Fibroblast of lung (primary cell): Measurements from ENCODE around the gene TTC23. TPM values are rescaled to one million over a fixed set of nuclear protein-coding genes. Genes with fewer than 3 reads are reported as not detected.

Experiments used
- DNase-seq, 2 donors: peaks; one replicate each; pipeline versions ENCODE4 v3.0.0 to v3.0.0-alpha.2; 2010; ENCODE audit warnings: low read depth in 2 of 2
- H2AFZ ChIP-seq: 2 replicates; pipeline ENCODE4 v1.5.1; 2012; ENCODE audit warnings: low read length, control low read depth, inconsistent platforms
- H3K27ac ChIP-seq: 2 replicates; pipeline ENCODE4 v1.5.1; 2011; ENCODE audit warnings: low read length, control low read depth; ENCODE audit not compliant: insufficient read depth
- H3K27me3 ChIP-seq: 2 replicates; pipeline ENCODE4 v1.5.1; 2011; ENCODE audit warnings: mild to moderate bottlenecking, low read length; ENCODE audit not compliant: control insufficient read depth, insufficient read depth
- H3K36me3 ChIP-seq: 2 replicates; pipeline ENCODE4 v1.5.1; 2011; ENCODE audit warnings: low read length; ENCODE audit not compliant: control insufficient read depth, insufficient read depth
- H3K4me1 ChIP-seq: 2 replicates; pipeline ENCODE4 v1.5.1; 2011; ENCODE audit warnings: low read length; ENCODE audit not compliant: control insufficient read depth, insufficient read depth; ENCODE audit errors: extremely low read depth
- H3K4me2 ChIP-seq: 2 replicates; pipeline ENCODE4 v1.5.1; 2011; ENCODE audit warnings: low read length, control low read depth; ENCODE audit not compliant: insufficient read depth; ENCODE audit errors: extremely low read depth
- H3K4me3 ChIP-seq, 4 experiments: fragments of 200-600 bp in 1 of 4; sonication (generic) in 1 of 4; replicated peaks in 1 of 4; 2 replicates each; pipeline ENCODE4 v1.5.1; 2011 to 2016; ENCODE audit warnings: low read length in 4 of 4, low read depth in 3 of 4, mild to moderate bottlenecking in 3 of 4, control low read depth in 2 of 4, inconsistent platforms in 1 of 4, mixed read lengths in 1 of 4; ENCODE audit not compliant: insufficient read depth in 1 of 4; ENCODE audit errors: control extremely low read depth in 1 of 4
- H3K79me2 ChIP-seq: 2 replicates; pipeline ENCODE4 v1.5.1; 2012; ENCODE audit warnings: mild to moderate bottlenecking, low read length, inconsistent platforms; ENCODE audit not compliant: control insufficient read depth, insufficient read depth
- H3K9ac ChIP-seq: 2 replicates; pipeline ENCODE4 v1.5.1; 2011; ENCODE audit warnings: mild to moderate bottlenecking, low read length, control low read depth; ENCODE audit not compliant: insufficient read depth
- H3K9me3 ChIP-seq: 2 replicates; pipeline ENCODE4 v1.5.1; 2012; ENCODE audit warnings: low read depth, low read length; ENCODE audit not compliant: control insufficient read depth, insufficient read depth
- H4K20me1 ChIP-seq: 2 replicates; pipeline ENCODE4 v1.5.1; 2011; ENCODE audit warnings: low read length; ENCODE audit not compliant: control insufficient read depth, insufficient read depth; ENCODE audit errors: extremely low read depth
- EZH2 ChIP-seq: IDR thresholded peaks from 2 replicates; pipeline ENCODE4 v1.5.1; 2012; ENCODE audit warnings: low read length, control low read depth, mild to moderate bottlenecking; ENCODE audit errors: missing control alignments
- polyA plus RNA-seq, 2 donors: library from polyadenylated mRNA; depleted of rRNA in 1 of 2; stranded (reverse) in 1 of 2; unstranded in 1 of 2; fragments of >200 nt; gene quantifications; 2 replicates each; pipeline ENCODE4 v1.2.1, GENCODE V29; 2011 to 2012; ENCODE audit warnings: missing spikeins in 1 of 2
- total RNA-seq: library from RNA; depleted of rRNA; stranded (reverse); fragments of >200 nt; gene quantifications from 2 replicates; pipeline ENCODE4 v1.2.1, GENCODE V29; 2014
- TF ChIP-seq, protein P1 (sequence below), 2 donors: IDR thresholded peaks in 1 of 2; conservative IDR thresholded peaks in 1 of 2; 1 replicate in 1 of 2; 2 replicates in 1 of 2; pipeline ENCODE4 v1.5.1; 2011 to 2012; ENCODE audit warnings: low read length in 2 of 2, control low read depth in 1 of 2, inconsistent platforms in 1 of 2, low read depth in 1 of 2, mild to moderate bottlenecking in 1 of 2

Gene TTC23
- total and polyA plus RNA-seq, 2 donors (not counting 1 experiment from before 2014, with no cell fraction given), result 3.5 to 30.4 TPM

- Histone ChIP-seq H4K20me1 (no peaks in the 10 kb centered on the region), H3K79me2 (no peaks in the 10 kb centered on the region), H3K4me2 (no peak overlapping the region), H3K4me1 (no peaks in the 10 kb centered on the region), H3K27me3 (no peaks in the 10 kb centered on the region), H3K27ac (no peak overlapping the region), H2AFZ (no peak overlapping the region), H3K9ac (no peak overlapping the region), H3K36me3 (no peaks in the 10 kb centered on the region), H3K9me3 (no peaks in the 10 kb centered on the region), H3K4me3 (no peak overlapping the region)
- TF ChIP-seq, protein P1, sequence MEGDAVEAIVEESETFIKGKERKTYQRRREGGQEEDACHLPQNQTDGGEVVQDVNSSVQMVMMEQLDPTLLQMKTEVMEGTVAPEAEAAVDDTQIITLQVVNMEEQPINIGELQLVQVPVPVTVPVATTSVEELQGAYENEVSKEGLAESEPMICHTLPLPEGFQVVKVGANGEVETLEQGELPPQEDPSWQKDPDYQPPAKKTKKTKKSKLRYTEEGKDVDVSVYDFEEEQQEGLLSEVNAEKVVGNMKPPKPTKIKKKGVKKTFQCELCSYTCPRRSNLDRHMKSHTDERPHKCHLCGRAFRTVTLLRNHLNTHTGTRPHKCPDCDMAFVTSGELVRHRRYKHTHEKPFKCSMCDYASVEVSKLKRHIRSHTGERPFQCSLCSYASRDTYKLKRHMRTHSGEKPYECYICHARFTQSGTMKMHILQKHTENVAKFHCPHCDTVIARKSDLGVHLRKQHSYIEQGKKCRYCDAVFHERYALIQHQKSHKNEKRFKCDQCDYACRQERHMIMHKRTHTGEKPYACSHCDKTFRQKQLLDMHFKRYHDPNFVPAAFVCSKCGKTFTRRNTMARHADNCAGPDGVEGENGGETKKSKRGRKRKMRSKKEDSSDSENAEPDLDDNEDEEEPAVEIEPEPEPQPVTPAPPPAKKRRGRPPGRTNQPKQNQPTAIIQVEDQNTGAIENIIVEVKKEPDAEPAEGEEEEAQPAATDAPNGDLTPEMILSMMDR (conservative IDR thresholded peaks at IDR 0.05 in 1 of 2, IDR thresholded peaks at IDR 0.05 in 1 of 2; ENCODE audit: low read depth in 1 of 2, low read length in 2 of 2), result no peak
- no peak for DNase-seq
Observed at GRCh38 chr15:99275525-99276128, 26.2 kb upstream of the TTC23 start.

DNA sequence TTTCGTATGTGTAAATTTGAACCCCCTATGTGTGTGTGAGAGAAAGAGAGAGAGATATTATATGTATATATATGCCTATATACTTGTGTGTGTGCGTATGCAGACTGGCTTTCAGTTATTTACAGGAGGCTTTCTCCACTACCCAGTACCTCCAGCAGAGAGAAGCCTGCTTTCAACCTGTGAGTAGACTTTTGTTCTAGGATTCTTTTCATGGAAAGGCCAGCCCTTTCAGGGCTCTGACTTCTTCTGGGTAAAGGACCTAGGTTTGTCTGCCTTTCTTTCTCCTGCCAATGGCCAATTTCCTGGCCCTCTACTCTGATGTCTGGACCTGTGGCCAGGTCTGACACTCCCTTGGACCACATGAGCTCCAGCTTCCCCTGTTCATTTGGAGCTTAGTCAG, 25.7 kb upstream of the TTC23 start:
- Histone ChIP-seq H3K9me3 (no peaks in the 10 kb centered on the region), H4K20me1 (no peaks in the 10 kb centered on the region), H3K4me2 (no peak overlapping the region), H3K27me3 (no peaks in the 10 kb centered on the region), H3K79me2 (no peaks in the 10 kb centered on the region), H3K4me3 (no peak overlapping the region), H2AFZ (no peak overlapping the region), H3K36me3 (no peaks in the 10 kb centered on the region), H3K27ac (no peak overlapping the region), H3K9ac (no peak overlapping the region), H3K4me1 (no peaks in the 10 kb centered on the region)
- TF ChIP-seq EZH2, result no peak
- TF ChIP-seq, protein P1 (conservative IDR thresholded peaks at IDR 0.05 in 1 of 2, IDR thresholded peaks at IDR 0.05 in 1 of 2; ENCODE audit: low read depth in 1 of 2, low read length in 2 of 2), result no peak
- DNase-seq, result no peak

DNA sequence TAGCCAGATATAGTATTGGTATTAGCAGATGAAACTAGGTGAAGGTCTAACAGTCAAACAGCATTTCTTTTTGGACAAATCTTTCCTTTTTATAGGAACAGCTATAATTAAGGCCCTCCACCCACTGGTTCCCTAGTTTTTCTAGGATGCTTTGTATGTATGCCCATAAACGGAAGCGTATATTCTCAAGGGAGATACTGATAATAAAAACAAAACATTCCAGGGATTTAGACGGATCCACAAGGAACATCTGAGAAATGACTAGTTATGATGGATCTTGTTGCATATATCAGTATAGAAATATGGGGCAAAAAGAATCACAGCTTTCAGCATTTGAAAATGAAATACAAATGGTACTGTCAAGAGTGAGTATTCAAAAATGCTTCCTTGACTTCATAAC, 24.4 kb upstream of the TTC23 start:
- no peaks in the 10 kb centered on the region for H4K20me1 ChIP-seq
- no peaks in the 10 kb centered on the region for H3K27me3 ChIP-seq
- H3K79me2 ChIP-seq, result no peaks in the 10 kb centered on the region
- H2AFZ ChIP-seq, result peak overlapping the region; percentile 15
- no peak overlapping the region for H3K27ac ChIP-seq
- H3K4me2 ChIP-seq, result no peak overlapping the region
- no peaks in the 10 kb centered on the region for H3K36me3 ChIP-seq
- TF ChIP-seq EZH2, result no peak
- TF ChIP-seq, protein P1 (conservative IDR thresholded peaks at IDR 0.05 in 1 of 2, IDR thresholded peaks at IDR 0.05 in 1 of 2; ENCODE audit: low read depth in 1 of 2, low read length in 2 of 2), result no peak
- H3K9me3 ChIP-seq, result no peaks in the 10 kb centered on the region
- no peaks in the 10 kb centered on the region for H3K4me1 ChIP-seq
- H3K9ac ChIP-seq, result no peak overlapping the region
- DNase-seq, result no peak
- no peak overlapping the region for H3K4me3 ChIP-seq
